Liver (tissue), 3 donors: ENCODE measurements around the gene TM9SF3.

Source experiments
- CTCF ChIP-seq: fragments of 150-350 bp; IDR thresholded peaks from 2 replicates; pipeline ENCODE4 v1.5.1; 2017; ENCODE audit warnings: improper control_type of control experiment, low read depth, low read length; ENCODE audit not compliant: missing input control
- EGR1 ChIP-seq, 2 donors: IDR thresholded peaks; 2 replicates each; pipeline ENCODE4 v1.6.1; 2016 to 2018; ENCODE audit warnings: antibody characterized with exemption in 2 of 2, low read depth in 2 of 2
- HNF4G ChIP-seq: IDR thresholded peaks from 2 replicates; pipeline ENCODE4 v1.6.1; 2016; ENCODE audit warnings: antibody characterized with exemption
- JUND ChIP-seq, 2 donors: IDR thresholded peaks; 2 replicates each; pipeline ENCODE4 v1.6.1; 2016; ENCODE audit warnings: antibody characterized with exemption in 2 of 2
- RAD21 ChIP-seq, 2 donors: IDR thresholded peaks; 2 replicates each; pipeline ENCODE4 v1.6.1; 2016; ENCODE audit warnings: antibody characterized with exemption in 2 of 2, mild to moderate bottlenecking in 2 of 2
- donor health status: healthy.
- donor health status: healthy.

GRCh38 chr10:96493871-96494525, 92.8 kb downstream of the TM9SF3 start:
- no peak for TF ChIP-seq CTCF
- TF ChIP-seq RAD21 (IDR thresholded peaks at IDR 0.05) = no peak
- TF ChIP-seq EGR1 (IDR thresholded peaks at IDR 0.05; ENCODE audit: low read depth in 2 of 2) = no peak
- no peak for TF ChIP-seq HNF4G
- no peak for TF ChIP-seq JUND (IDR thresholded peaks at IDR 0.05)
